Common myeloid progenitor, CD34-positive (primary cell): Measurements from ENCODE around the gene ULK2. TPM values are rescaled to one million over a fixed set of nuclear protein-coding genes. Genes with fewer than 3 reads are reported as not detected.

ENCODE experiments used
- CTCF ChIA-PET: fragments of 350-600 bp; sonication (Branson Sonifier 250); formaldehyde crosslinking; loops from one replicate; lab custom pipeline; 2021; ENCODE audit warnings: antibody characterized with exemption; lab: Charles Lee
- POLR2A ChIA-PET: fragments of 350-600 bp; sonication (Branson Sonifier 250); formaldehyde crosslinking; loops from one replicate; lab custom pipeline; 2021; ENCODE audit warnings: antibody characterized with exemption; lab: Charles Lee
- DNase-seq, 3 donors: peaks; one replicate each; pipeline versions ENCODE4 v3.0.0 to v3.0.0-alpha.2; 2013
- H3K27ac ChIP-seq, 2 experiments: 1 replicate in 1 of 2; 2 replicates in 1 of 2; pipeline ENCODE4 v1.7.0; 2013; ENCODE audit warnings: inconsistent platforms in 2 of 2, low read length in 2 of 2, mild to moderate bottlenecking in 2 of 2, low read depth in 1 of 2, moderate library complexity in 1 of 2; ENCODE audit not compliant: severe bottlenecking in 2 of 2, insufficient read depth in 1 of 2, poor library complexity in 1 of 2
- H3K27me3 ChIP-seq, 5 experiments: replicated peaks in 2 of 5; 1 replicate in 3 of 5; 2 replicates in 2 of 5; pipeline versions ENCODE4 v1.6.1 to v1.7.0; 2013; ENCODE audit warnings: low read length in 4 of 5, mild to moderate bottlenecking in 2 of 5, moderate library complexity in 2 of 5, inconsistent platforms in 1 of 5; ENCODE audit not compliant: insufficient read depth in 5 of 5, control insufficient read depth in 4 of 5
- H3K36me3 ChIP-seq, 4 experiments: 1 replicate in 2 of 4; 2 replicates in 2 of 4; pipeline versions ENCODE4 v1.6.1 to v1.7.0; 2013; ENCODE audit warnings: low read length in 3 of 4, control low read depth in 1 of 4, mild to moderate bottlenecking in 1 of 4; ENCODE audit not compliant: control insufficient read depth in 4 of 4, insufficient read depth in 4 of 4
- H3K4me1 ChIP-seq, 4 experiments: 1 replicate in 3 of 4; 2 replicates in 1 of 4; pipeline versions ENCODE4 v1.6.1 to v1.7.1; 2013; ENCODE audit warnings: low read length in 3 of 4, mild to moderate bottlenecking in 3 of 4, control low read depth in 1 of 4, inconsistent platforms in 1 of 4, moderate library complexity in 1 of 4; ENCODE audit not compliant: control insufficient read depth in 4 of 4, insufficient read depth in 4 of 4; ENCODE audit errors: control extremely low read depth in 1 of 4
- H3K4me3 ChIP-seq, 7 experiments: 1 replicate in 4 of 7; 2 replicates in 3 of 7; pipeline versions ENCODE4 v1.5.1 to v1.7.0; 2013; ENCODE audit warnings: mild to moderate bottlenecking in 7 of 7, low read length in 6 of 7, moderate library complexity in 6 of 7, inconsistent platforms in 2 of 7, low read depth in 2 of 7, control low read depth in 1 of 7; ENCODE audit not compliant: insufficient read depth in 4 of 7, control insufficient read depth in 1 of 7; ENCODE audit errors: extremely low read depth in 1 of 7
- H3K9me3 ChIP-seq, 5 experiments: 1 replicate in 4 of 5; 2 replicates in 1 of 5; pipeline versions ENCODE4 v1.6.1 to v1.7.1; 2013; ENCODE audit warnings: low read length in 4 of 5, mild to moderate bottlenecking in 2 of 5, inconsistent platforms in 1 of 5, low read depth in 1 of 5, moderate library complexity in 1 of 5; ENCODE audit not compliant: control insufficient read depth in 4 of 5, insufficient read depth in 2 of 5; ENCODE audit errors: control extremely low read depth in 1 of 5
- WGBS: methylation state at CpG from one replicate; pipeline ENCODE4 v1.1.5; 2013; ENCODE audit not compliant: insufficient coverage; 5-methylcytosine and 5-hydroxymethylcytosine counted together
- polyA plus RNA-seq: library from polyadenylated mRNA; unstranded; fragments of 120-200 nt; gene quantifications from one replicate; pipeline ENCODE4 v1.2.1, GENCODE V29; 2013

The ULK2 gene
- polyA plus RNA-seq, result 11.5 TPM

DNA sequence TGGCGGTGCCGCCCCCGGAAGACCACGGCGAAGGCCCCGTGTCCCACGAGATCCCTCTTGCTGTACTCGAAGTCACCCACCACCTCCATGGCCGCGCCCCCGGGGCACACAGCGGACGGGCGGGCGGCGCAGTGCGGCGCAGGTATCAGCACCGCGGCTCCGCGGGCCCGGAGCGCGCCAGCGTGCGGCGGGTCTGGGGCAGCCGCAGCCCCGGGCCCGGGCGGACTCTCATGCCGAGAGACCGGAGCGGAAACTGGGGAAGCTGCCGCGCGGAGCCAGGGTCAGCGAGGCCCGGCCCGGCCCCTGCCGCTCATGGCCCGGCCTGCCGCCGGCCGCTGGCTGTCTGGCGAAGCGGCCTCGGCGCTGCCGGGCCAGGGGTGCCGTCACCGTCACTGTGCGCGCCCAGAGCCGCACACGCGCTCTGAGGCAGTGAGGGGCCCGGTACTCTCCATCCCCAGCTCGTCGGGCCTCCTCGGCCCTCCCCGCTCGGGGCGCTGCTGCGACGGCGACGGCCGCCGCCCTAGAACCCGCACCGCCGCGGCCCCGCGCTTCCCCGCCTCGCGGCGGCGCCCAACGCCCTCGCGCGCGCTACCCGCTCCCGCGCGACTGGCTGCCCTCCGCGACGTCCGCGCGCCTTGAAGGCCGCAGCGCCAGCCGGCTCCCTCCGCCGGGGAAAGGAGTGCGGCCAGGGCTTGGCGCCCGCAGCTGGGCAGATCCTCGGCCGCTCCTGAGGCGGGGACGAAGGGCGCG lies at the start of gene ULK2:
TSS of gene ULK2 (minus strand) at position 608 of the 750 bp plus-strand sequence. CDS start at position 89, 519 bp downstream.
- Histone ChIP-seq H3K27ac (peak within 1 kb of the TSS; percentile 15 to 71), H3K4me3 (peak within 1 kb of the TSS; percentile 57 to 90 (median 71)), H3K27me3 (no peaks in the 10 kb centered on the region), H3K36me3 (peaks cover 0 to 8% (median 3%) of the 10 kb centered on the region in 4 experiments), H3K9me3 (no peaks in the 10 kb centered on the region), H3K4me1 (peaks cover 3 to 21% (median 17%) of the 10 kb centered on the region in 4 experiments)
- POLR2A ChIA-PET, result interaction anchor here (0.6 kb wide), 1 partner anchor 201 kb away, joined by 4 read pairs; no protein-coding TSS in a partner anchor
- peak; percentile 74 to 83 (median 78) for DNase-seq
- CTCF ChIA-PET, result interaction anchor here (0.7 to 1.4 kb wide), 7 partner anchors 10 to 78 kb away, joined by 3 to 6 read pairs (median 3); no protein-coding TSS in a partner anchor
- WGBS, result 1% methylated on average over 73 of the region's 111 CpGs

DNA sequence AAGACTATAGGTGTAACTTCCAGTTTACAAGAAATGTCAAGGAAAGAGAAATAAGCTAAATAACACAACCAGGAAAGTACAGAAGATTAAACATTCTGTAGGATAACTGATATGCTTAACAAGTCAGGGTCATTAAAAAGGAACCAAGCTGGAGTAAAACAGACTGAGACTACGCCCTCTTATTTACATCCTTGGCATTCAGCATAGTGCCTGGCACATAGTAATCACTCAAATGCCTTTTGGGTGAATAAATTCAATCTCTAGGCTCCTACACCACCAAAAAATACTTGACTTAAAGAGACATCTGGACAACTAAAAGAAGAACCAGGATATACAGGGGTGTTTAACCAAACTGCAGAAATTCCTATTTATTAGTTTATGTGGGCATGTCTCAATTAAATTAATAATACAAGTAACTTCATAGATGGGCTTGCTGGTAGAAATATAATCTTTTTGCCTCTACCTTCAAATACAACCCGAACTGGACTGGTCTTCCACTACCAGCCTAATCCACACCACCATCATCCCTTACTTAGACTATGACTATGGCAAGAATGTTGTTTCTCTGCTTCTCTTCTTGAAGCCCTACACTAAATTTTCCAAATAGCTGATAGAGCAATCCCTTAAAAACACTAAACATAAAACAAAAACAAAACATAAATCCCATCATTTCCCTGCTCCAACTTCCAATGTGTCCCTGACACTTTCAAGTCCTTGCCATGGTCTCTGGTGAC lies 47.7 kb upstream of the ULK2 start:
- no peaks in the 10 kb centered on the region for H3K4me1 ChIP-seq
- H3K36me3 ChIP-seq, result peaks cover 23 to 65% (median 50%) of the 10 kb centered on the region in 4 experiments
- ChIA-PET POLR2A (no interaction called here), CTCF (no interaction called here)
- H3K9me3 ChIP-seq, result no peaks in the 10 kb centered on the region
- H3K27ac ChIP-seq, result no peak overlapping the region
- DNase-seq, result no peak
- H3K27me3 ChIP-seq, result no peaks in the 10 kb centered on the region
- 100% methylated on average over 1 of the region's 2 CpGs for whole genome bisulfite sequencing
- H3K4me3 ChIP-seq, result no peak overlapping the region

DNA sequence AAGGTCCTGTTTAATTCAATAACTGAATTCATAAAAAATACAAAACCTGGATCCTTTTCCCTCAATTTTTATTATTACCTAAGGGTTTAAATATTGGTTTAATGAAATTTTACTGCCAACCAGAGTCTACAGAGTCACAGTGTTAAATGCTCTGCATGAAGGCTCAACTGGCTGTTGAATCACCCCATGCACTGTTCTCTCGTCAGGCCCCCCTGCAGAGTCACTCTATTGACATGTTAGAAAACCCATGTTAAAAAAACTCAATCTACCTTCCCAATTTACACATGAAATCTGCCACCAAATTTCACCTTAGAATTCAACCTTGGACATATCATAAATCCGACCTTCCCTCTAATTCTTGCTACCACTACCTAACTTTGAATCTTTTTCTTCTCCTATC lies 43.3 kb upstream of the ULK2 start:
- ChIA-PET CTCF (interaction anchor here (0.6 to 1.5 kb wide), 2 partner anchors 28 to 102 kb away, joined by 3 read pairs; no protein-coding TSS in a partner anchor), POLR2A (no interaction called here)
- no peak overlapping the region for H3K27ac ChIP-seq

DNA sequence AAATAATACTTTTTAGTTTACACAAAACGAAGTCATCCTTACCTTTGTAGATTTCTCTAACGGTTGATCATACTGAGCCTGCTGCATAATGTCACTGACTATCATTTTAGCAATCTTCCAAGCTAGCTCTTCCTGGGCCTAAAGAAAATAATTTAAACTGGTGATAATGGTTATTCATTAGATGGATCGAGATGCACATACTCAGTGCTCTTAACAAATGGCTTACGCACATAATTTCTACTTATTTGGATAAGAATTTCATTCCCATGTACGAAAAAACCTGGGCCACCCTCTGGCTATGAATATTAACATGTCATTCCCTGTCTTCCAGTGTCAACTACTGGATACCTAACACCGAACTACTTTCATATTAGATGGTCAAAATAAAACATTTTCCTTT lies 41.4 kb upstream of the ULK2 start:
- ChIA-PET POLR2A (no interaction called here), CTCF (no interaction called here)
- WGBS, result 100% methylated on average over 4 of the region's 6 CpGs
- no peak for DNase-seq
- no peak overlapping the region for H3K4me3 ChIP-seq
- H3K9me3 ChIP-seq, result no peaks in the 10 kb centered on the region
- H3K4me1 ChIP-seq, result peaks cover 0 to 2% (median 0%) of the 10 kb centered on the region in 4 experiments
- H3K27me3 ChIP-seq, result no peaks in the 10 kb centered on the region
- H3K27ac ChIP-seq, result no peak overlapping the region
- H3K36me3 ChIP-seq, result peaks cover 26 to 74% (median 48%) of the 10 kb centered on the region in 4 experiments

More for the DNA sequence above, 43.3 kb upstream of the ULK2 start:
- no peaks in the 10 kb centered on the region for H3K9me3 ChIP-seq
- H3K36me3 ChIP-seq, result peaks cover 26 to 78% (median 50%) of the 10 kb centered on the region in 4 experiments
- H3K4me3 ChIP-seq, result no peak overlapping the region
- no peaks in the 10 kb centered on the region for H3K27me3 ChIP-seq
- no peaks in the 10 kb centered on the region for H3K4me1 ChIP-seq
- no peak for DNase-seq
- 97% methylated on average over 2 of the region's 2 CpGs for WGBS

DNA sequence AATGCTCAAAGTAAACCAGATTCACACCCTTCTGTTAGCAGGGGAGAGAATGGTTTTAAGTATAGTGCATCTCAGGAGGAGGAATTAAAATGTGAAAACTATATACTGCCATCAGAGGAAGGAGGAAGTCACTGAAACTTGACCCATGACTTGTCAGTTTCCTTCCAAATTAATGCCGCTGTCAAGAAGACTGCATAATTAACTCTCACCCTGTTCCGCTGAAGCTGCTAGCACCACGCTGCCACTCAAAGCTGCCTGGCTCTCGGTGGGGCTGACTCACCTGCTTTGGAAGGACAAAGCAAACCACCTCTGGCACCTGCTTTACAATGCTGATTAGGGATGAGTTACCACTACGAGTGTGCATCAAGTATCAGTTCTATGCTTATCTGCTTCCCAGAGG lies 37.8 kb upstream of the ULK2 start:
- Histone ChIP-seq H3K36me3 (peaks cover 15 to 71% (median 38%) of the 10 kb centered on the region in 4 experiments), H3K4me1 (peaks cover 0 to 2% (median 0%) of the 10 kb centered on the region in 4 experiments), H3K4me3 (no peak overlapping the region), H3K27me3 (no peaks in the 10 kb centered on the region), H3K9me3 (no peaks in the 10 kb centered on the region), H3K27ac (no peak overlapping the region)
- DNase-seq, result peak in 2 of 3 donors; percentile 19 to 45
- WGBS, result 52% methylated on average over 4 of the region's 5 CpGs
- ChIA-PET CTCF (no interaction called here), POLR2A (no interaction called here)

DNA sequence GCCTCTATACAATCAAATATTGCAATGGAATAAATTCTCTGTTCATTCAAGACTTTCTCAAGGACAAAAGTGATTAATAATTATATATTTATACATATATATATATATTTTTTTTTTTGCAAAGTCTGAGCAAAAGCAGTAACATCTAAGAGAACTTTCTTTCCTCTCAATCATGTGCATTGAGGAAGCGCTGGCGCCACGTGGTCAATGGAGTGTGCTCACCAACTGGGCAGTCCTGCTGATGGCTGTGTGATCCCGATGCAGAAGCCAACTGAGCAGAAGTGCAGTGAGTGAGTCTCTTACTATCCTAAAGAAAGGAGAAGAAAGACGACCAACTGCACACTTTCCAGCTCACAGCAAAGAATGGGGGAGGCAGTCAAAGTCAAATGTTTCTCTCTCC lies 37.2 kb upstream of the ULK2 start:
- POLR2A ChIA-PET, result no interaction called here
- Histone ChIP-seq H3K36me3 (peaks cover 15 to 71% (median 37%) of the 10 kb centered on the region in 4 experiments), H3K4me1 (peaks cover 0 to 2% (median 0%) of the 10 kb centered on the region in 4 experiments), H3K27me3 (no peaks in the 10 kb centered on the region), H3K4me3 (no peak overlapping the region), H3K27ac (no peak overlapping the region), H3K9me3 (no peaks in the 10 kb centered on the region)
- no peak for DNase-seq
- 100% methylated on average over 4 of the region's 5 CpGs for WGBS
- CTCF ChIA-PET, result no interaction called here
